Measurements from ENCODE around the gene CEACAM19. TPM values are rescaled to one million over a fixed set of nuclear protein-coding genes. Genes with fewer than 3 reads are reported as not detected.

Gene CEACAM19
- total and polyA plus RNA-seq, 2 of the 13 experiments (the other 11 are each of a cell fraction or from before 2014, with no cell fraction given), result 1.3 to 4.0 TPM

- TF ChIP-seq ZSCAN20 (CRISPR knock-in tag; IDR thresholded peaks at IDR 0.05; ENCODE audit: borderline replicate concordance), result no peak
- TF ChIP-seq HNF1B (CRISPR knock-in tag; IDR thresholded peaks at IDR 0.05), result 0 out of 2 replicates have a peak, but pooled peaks have one; percentile 55
- TF ChIP-seq ZNF276 (CRISPR knock-in tag; IDR thresholded peaks at IDR 0.05; ENCODE audit: low read depth), result no peak
- no peak for TF ChIP-seq PRDM4 (CRISPR knock-in tag; IDR thresholded peaks at IDR 0.05; ENCODE audit: borderline replicate concordance)
- TF ChIP-seq HINFP (CRISPR knock-in tag; IDR thresholded peaks at IDR 0.05; ENCODE audit: low read depth), result no peak
- TF ChIP-seq ZNF572 (CRISPR knock-in tag; IDR thresholded peaks at IDR 0.05), result 0 out of 2 replicates have a peak, but pooled peaks have one; percentile 44
- TF ChIP-seq ZNF343 (CRISPR knock-in tag; IDR thresholded peaks at IDR 0.05), result no peak
- no peak for TF ChIP-seq CBX1 (IDR thresholded peaks at IDR 0.05; ENCODE audit: low read depth)
- no peak for TF ChIP-seq ATAD3A (CRISPR knock-in tag; IDR thresholded peaks at IDR 0.05)
- TF ChIP-seq ATF7-NPFF (CRISPR knock-in tag; IDR thresholded peaks at IDR 0.05; ENCODE audit: low read depth), result 0 out of 2 replicates have a peak, but pooled peaks have one; percentile 27
- no peak for TF ChIP-seq MLX (CRISPR knock-in tag; IDR thresholded peaks at IDR 0.05)
- no peak for TF ChIP-seq ZNF850 (CRISPR knock-in tag; conservative IDR thresholded peaks at IDR 0.05)
- no peak for TF ChIP-seq ZNF562 (CRISPR knock-in tag; IDR thresholded peaks at IDR 0.05; ENCODE audit: borderline replicate concordance)
Observed at GRCh38 chr19:44723299-44723951, 52.1 kb downstream of the CEACAM19 start (continued).
